ENCODE data around the gene IZUMO3. TPM values are rescaled to one million over a fixed set of nuclear protein-coding genes. Genes with fewer than 3 reads are reported as not detected.

The IZUMO3 gene
- polyA plus RNA-seq, 1 of the 3 experiments (the other 2 are of a cell fraction), result not detected

DNA sequence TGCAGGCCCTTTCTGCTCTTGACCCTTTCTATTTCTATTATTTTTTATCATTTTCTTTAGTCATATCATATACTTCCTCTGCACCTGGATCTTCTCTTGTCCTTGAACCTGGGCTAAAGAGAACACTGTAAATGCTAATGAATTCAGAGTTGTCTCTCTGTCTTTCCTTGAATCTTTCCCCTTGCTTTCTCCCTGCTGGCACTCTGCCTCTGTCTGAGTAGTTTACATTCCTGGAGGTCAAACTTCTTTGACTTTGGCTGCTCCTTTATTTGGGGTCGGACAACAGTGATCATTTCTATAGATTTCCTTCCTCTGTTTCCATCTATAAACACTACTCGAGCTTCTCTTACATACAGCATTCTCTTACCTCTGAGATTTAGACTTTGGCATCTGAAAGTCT lies 47.1 kb downstream of the IZUMO3 start:
- Histone ChIP-seq H4K20me1 (ENCODE audit: insufficient read depth) (no peaks in the 10 kb centered on the region), H2AFZ (ENCODE audit: low read depth) (no peak overlapping the region), H3K79me2 (ENCODE audit: insufficient read depth) (no peaks in the 10 kb centered on the region), H3K9me2 (no peaks in the 10 kb centered on the region), H3F3A (replicated peaks; ENCODE audit: insufficient read depth) (no peaks in the 10 kb centered on the region), H3K27ac (ENCODE audit: low read depth in 2 of 2, low read length in 1 of 2) (no peak overlapping the region), H3K9ac (no peak overlapping the region), H3K9me3 (no peaks in the 10 kb centered on the region), H3K36me3 (replicated peaks in 1 of 2; ENCODE audit: control insufficient read depth in 1 of 2, insufficient read depth in 2 of 2, low read length in 1 of 2) (no peaks in the 10 kb centered on the region), H3K27me3 (ENCODE audit: insufficient read depth) (no peaks in the 10 kb centered on the region), H3K4me1 (ENCODE audit: control insufficient read depth in 1 of 2, insufficient read depth in 2 of 2, low read depth in 1 of 2, low read length in 1 of 2) (no peaks in the 10 kb centered on the region), H3K4me3 (ENCODE audit: low read depth in 2 of 2, low read length in 1 of 2) (no peak overlapping the region), H3K4me2 (no peak overlapping the region)
- ChIA-PET POLR2A (no interaction called here), CTCF (no interaction called here)
- DNase-seq, result no peak
- 11% methylated on average over 2 of the region's 2 CpGs for WGBS (ENCODE audit: low lambda C conversion rate)
- TF ChIP-seq SIN3A (IDR thresholded peaks at IDR 0.05; ENCODE audit: borderline replicate concordance, low read depth, low read length), result no peak
- TF ChIP-seq, protein P1, sequence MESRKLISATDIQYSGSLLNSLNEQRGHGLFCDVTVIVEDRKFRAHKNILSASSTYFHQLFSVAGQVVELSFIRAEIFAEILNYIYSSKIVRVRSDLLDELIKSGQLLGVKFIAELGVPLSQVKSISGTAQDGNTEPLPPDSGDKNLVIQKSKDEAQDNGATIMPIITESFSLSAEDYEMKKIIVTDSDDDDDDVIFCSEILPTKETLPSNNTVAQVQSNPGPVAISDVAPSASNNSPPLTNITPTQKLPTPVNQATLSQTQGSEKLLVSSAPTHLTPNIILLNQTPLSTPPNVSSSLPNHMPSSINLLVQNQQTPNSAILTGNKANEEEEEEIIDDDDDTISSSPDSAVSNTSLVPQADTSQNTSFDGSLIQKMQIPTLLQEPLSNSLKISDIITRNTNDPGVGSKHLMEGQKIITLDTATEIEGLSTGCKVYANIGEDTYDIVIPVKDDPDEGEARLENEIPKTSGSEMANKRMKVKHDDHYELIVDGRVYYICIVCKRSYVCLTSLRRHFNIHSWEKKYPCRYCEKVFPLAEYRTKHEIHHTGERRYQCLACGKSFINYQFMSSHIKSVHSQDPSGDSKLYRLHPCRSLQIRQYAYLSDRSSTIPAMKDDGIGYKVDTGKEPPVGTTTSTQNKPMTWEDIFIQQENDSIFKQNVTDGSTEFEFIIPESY (IDR thresholded peaks at IDR 0.05; ENCODE audit: borderline replicate concordance, low read depth), result no peak
- TF ChIP-seq, protein P2, sequence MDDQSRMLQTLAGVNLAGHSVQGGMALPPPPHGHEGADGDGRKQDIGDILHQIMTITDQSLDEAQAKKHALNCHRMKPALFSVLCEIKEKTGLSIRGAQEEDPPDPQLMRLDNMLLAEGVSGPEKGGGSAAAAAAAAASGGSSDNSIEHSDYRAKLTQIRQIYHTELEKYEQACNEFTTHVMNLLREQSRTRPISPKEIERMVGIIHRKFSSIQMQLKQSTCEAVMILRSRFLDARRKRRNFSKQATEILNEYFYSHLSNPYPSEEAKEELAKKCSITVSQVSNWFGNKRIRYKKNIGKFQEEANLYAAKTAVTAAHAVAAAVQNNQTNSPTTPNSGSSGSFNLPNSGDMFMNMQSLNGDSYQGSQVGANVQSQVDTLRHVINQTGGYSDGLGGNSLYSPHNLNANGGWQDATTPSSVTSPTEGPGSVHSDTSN (IDR thresholded peaks at IDR 0.05), result no peak
- TF ChIP-seq ELF1 (IDR thresholded peaks at IDR 0.05), result no peak
- TF ChIP-seq FOSL2 (IDR thresholded peaks at IDR 0.05; ENCODE audit: borderline replicate concordance, low read depth), result no peak
- no peak for TF ChIP-seq RAD21 (IDR thresholded peaks at IDR 0.05; ENCODE audit: low read length)
- TF ChIP-seq, protein P3, sequence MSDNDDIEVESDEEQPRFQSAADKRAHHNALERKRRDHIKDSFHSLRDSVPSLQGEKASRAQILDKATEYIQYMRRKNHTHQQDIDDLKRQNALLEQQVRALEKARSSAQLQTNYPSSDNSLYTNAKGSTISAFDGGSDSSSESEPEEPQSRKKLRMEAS (IDR thresholded peaks at IDR 0.05; ENCODE audit: low read depth), result no peak
- no peak for TF ChIP-seq RFX5 (IDR thresholded peaks at IDR 0.05; ENCODE audit: low read length)
- TF ChIP-seq, protein P4, sequence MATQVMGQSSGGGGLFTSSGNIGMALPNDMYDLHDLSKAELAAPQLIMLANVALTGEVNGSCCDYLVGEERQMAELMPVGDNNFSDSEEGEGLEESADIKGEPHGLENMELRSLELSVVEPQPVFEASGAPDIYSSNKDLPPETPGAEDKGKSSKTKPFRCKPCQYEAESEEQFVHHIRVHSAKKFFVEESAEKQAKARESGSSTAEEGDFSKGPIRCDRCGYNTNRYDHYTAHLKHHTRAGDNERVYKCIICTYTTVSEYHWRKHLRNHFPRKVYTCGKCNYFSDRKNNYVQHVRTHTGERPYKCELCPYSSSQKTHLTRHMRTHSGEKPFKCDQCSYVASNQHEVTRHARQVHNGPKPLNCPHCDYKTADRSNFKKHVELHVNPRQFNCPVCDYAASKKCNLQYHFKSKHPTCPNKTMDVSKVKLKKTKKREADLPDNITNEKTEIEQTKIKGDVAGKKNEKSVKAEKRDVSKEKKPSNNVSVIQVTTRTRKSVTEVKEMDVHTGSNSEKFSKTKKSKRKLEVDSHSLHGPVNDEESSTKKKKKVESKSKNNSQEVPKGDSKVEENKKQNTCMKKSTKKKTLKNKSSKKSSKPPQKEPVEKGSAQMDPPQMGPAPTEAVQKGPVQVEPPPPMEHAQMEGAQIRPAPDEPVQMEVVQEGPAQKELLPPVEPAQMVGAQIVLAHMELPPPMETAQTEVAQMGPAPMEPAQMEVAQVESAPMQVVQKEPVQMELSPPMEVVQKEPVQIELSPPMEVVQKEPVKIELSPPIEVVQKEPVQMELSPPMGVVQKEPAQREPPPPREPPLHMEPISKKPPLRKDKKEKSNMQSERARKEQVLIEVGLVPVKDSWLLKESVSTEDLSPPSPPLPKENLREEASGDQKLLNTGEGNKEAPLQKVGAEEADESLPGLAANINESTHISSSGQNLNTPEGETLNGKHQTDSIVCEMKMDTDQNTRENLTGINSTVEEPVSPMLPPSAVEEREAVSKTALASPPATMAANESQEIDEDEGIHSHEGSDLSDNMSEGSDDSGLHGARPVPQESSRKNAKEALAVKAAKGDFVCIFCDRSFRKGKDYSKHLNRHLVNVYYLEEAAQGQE (IDR thresholded peaks at IDR 0.05; ENCODE audit: low read depth, low read length), result no peak
- no peak for TF ChIP-seq GABPA (IDR thresholded peaks at IDR 0.05; ENCODE audit: low read depth)
- no peak for TF ChIP-seq CHD2 (IDR thresholded peaks at IDR 0.05; ENCODE audit: low read length, partially characterized antibody)
- no peak for TF ChIP-seq MXI1 (IDR thresholded peaks at IDR 0.05; ENCODE audit: low read depth, low read length)
- TF ChIP-seq POLR2AphosphoS5 (IDR thresholded peaks at IDR 0.05; ENCODE audit: low read depth, low read length), result no peak
- TF ChIP-seq TEAD4 (IDR thresholded peaks at IDR 0.05; ENCODE audit: borderline replicate concordance, insufficient read depth), result no peak
- TF ChIP-seq TCF12 (IDR thresholded peaks at IDR 0.05), result no peak
- TF ChIP-seq, protein P5, sequence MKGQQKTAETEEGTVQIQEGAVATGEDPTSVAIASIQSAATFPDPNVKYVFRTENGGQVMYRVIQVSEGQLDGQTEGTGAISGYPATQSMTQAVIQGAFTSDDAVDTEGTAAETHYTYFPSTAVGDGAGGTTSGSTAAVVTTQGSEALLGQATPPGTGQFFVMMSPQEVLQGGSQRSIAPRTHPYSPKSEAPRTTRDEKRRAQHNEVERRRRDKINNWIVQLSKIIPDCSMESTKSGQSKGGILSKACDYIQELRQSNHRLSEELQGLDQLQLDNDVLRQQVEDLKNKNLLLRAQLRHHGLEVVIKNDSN (IDR thresholded peaks at IDR 0.05; ENCODE audit: borderline replicate concordance, low read depth), result no peak
- TF ChIP-seq, protein P6, sequence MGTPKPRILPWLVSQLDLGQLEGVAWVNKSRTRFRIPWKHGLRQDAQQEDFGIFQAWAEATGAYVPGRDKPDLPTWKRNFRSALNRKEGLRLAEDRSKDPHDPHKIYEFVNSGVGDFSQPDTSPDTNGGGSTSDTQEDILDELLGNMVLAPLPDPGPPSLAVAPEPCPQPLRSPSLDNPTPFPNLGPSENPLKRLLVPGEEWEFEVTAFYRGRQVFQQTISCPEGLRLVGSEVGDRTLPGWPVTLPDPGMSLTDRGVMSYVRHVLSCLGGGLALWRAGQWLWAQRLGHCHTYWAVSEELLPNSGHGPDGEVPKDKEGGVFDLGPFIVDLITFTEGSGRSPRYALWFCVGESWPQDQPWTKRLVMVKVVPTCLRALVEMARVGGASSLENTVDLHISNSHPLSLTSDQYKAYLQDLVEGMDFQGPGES (IDR thresholded peaks at IDR 0.05; ENCODE audit: low read depth, low read length), result no peak
- no peak for TF ChIP-seq EZH2phosphoT487 (IDR thresholded peaks at IDR 0.05; ENCODE audit: borderline replicate concordance, low read depth)
